ENCODE data around the gene IL1A. TPM values are rescaled to one million over a fixed set of nuclear protein-coding genes. Genes with fewer than 3 reads are reported as not detected.

IL1A gene
- total RNA-seq, 1 donor from 2014 or later = 4.4 TPM

DNA sequence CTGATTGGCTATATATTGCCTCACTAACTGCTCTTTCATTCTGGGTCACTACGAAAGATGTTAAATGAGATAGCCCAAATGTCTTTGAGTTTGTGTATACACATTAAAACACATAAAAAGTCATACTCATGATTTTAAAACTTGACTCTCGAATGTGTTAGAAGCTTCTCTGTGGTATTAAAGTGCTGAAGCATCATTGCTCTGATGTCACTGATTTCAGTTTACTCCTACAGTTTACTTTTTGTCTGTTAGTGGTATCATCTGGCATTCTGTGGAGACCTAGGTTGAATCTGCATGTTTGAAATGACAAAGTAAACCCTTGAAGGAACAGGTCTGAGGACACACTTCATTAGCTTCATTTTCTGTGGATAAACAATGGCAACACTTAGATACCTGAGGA lies 52.8 kb downstream of the IL1A start:
- H3K36me3 Mint-ChIP-seq = no peaks in the 10 kb centered on the region
- DNase-seq (ENCODE audit: low spot score in 2 of 2, unreplicated experiment in 2 of 2) = no peak
- no peak overlapping the region for H3K27ac Mint-ChIP-seq
- TF ChIP-seq, protein P1, sequence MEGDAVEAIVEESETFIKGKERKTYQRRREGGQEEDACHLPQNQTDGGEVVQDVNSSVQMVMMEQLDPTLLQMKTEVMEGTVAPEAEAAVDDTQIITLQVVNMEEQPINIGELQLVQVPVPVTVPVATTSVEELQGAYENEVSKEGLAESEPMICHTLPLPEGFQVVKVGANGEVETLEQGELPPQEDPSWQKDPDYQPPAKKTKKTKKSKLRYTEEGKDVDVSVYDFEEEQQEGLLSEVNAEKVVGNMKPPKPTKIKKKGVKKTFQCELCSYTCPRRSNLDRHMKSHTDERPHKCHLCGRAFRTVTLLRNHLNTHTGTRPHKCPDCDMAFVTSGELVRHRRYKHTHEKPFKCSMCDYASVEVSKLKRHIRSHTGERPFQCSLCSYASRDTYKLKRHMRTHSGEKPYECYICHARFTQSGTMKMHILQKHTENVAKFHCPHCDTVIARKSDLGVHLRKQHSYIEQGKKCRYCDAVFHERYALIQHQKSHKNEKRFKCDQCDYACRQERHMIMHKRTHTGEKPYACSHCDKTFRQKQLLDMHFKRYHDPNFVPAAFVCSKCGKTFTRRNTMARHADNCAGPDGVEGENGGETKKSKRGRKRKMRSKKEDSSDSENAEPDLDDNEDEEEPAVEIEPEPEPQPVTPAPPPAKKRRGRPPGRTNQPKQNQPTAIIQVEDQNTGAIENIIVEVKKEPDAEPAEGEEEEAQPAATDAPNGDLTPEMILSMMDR (IDR thresholded peaks at IDR 0.05; ENCODE audit: unreplicated experiment) = no peak
- H3K4me3 Mint-ChIP-seq = no peak overlapping the region
- H3K4me1 Mint-ChIP-seq = peaks cover 11% of the 10 kb centered on the region
- peaks cover 4% of the 10 kb centered on the region for H3K27me3 Mint-ChIP-seq (ENCODE audit: low read depth)
- no peaks in the 10 kb centered on the region for H3K9me3 Mint-ChIP-seq

DNA sequence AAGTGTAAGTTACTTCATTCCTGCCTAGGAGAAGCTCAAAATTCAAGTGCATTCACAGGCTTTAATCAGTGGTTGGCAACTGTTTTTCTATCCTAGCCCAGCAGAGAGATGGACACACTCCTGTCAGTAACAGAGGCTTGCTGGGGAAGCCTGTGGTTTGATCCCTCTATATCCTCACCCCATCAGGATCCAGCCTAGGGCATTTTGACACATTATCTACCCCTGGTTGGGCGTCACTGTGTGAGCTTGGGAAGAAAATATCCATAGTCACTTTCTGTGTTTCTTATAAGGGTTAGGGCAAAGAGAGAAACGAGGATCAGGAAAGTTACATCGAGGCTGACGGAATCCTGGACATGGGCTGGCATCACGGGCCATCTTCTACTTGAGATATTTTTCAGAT lies 53.5 kb downstream of the IL1A start:
- no peak for DNase-seq (ENCODE audit: low spot score in 2 of 2, unreplicated experiment in 2 of 2)
- peaks cover 4% of the 10 kb centered on the region for H3K27me3 Mint-ChIP-seq (ENCODE audit: low read depth)
- H3K9me3 Mint-ChIP-seq = no peaks in the 10 kb centered on the region
- H3K4me3 Mint-ChIP-seq = no peak overlapping the region
- no peaks in the 10 kb centered on the region for H3K36me3 Mint-ChIP-seq
- H3K4me1 Mint-ChIP-seq = peaks cover 11% of the 10 kb centered on the region
- no peak overlapping the region for H3K27ac Mint-ChIP-seq
- TF ChIP-seq, protein P1 (IDR thresholded peaks at IDR 0.05; ENCODE audit: unreplicated experiment) = no peak

DNA sequence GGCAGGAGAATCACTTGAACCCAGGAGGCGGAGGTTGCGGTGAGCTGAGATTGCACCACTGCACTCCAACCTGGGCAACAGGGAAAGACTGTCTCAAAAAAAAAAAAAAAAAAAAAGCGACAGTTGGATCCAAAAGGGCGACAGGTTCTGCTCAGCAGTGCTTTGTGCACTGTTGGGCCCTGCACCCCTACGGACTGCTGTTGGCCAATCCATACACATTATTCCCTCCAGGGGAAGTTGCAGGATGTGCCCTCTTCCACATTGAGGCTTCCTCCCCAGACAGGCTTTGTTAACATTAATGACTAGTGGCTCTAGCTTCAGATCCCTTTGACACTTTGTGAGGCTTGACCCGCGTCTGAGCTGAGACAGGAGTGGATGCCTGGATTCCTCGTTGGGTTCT lies 54.1 kb downstream of the IL1A start:
- TF ChIP-seq, protein P1 (IDR thresholded peaks at IDR 0.05; ENCODE audit: unreplicated experiment) = no peak
- no peaks in the 10 kb centered on the region for H3K36me3 Mint-ChIP-seq
- peaks cover 4% of the 10 kb centered on the region for H3K27me3 Mint-ChIP-seq (ENCODE audit: low read depth)
- no peaks in the 10 kb centered on the region for H3K9me3 Mint-ChIP-seq
- H3K4me1 Mint-ChIP-seq = peaks cover 11% of the 10 kb centered on the region
- DNase-seq (ENCODE audit: low spot score in 2 of 2, unreplicated experiment in 2 of 2) = no peak
- no peak overlapping the region for H3K27ac Mint-ChIP-seq
- H3K4me3 Mint-ChIP-seq = no peak overlapping the region

DNA sequence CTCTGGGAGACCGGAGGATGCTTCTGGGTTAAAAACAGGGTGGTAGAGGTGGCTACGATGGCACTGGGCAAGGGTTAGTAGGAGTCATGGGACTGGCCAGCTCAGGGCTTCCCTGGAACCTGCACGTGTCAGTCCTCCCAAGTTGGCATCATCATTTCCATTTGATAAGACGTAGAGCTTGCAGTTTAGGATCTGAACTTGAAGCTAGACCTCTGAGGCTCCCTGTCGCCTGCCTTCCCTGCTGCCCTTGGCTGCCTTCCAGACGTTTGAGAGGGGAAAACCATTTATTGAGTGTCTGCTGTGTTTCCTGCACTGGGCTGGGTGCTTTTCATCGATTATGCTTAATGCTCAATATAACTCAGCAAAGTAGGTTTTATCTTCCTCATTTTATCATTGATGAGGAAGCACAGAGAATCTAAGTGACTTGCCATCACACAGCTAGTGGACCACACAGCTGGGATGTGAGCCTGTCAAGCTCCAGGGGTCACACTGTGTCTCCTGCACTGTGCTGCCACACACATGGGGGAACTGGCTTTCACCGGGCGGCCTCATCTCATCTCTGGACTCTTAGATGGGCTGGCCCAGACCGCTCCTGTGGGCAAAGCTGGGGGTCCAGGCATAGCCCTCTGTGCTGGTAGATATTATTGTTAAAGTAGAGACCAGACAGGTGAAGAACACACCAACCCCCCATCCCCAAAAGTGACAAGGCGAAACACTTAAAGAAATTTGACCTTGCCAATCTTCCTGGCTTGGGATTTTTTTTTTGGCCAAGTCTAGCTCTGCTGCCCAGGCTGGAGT lies 55.7 kb downstream of the IL1A start:
- H3K4me1 Mint-ChIP-seq = peaks cover 9% of the 10 kb centered on the region
- no peaks in the 10 kb centered on the region for H3K36me3 Mint-ChIP-seq
- H3K27me3 Mint-ChIP-seq (ENCODE audit: low read depth) = peaks cover 4% of the 10 kb centered on the region
- no peaks in the 10 kb centered on the region for H3K9me3 Mint-ChIP-seq
- no peak overlapping the region for H3K27ac Mint-ChIP-seq
- no peak for DNase-seq (ENCODE audit: low spot score in 2 of 2, unreplicated experiment in 2 of 2)
- no peak overlapping the region for H3K4me3 Mint-ChIP-seq
- TF ChIP-seq, protein P1 (IDR thresholded peaks at IDR 0.05; ENCODE audit: unreplicated experiment) = no peak

DNA sequence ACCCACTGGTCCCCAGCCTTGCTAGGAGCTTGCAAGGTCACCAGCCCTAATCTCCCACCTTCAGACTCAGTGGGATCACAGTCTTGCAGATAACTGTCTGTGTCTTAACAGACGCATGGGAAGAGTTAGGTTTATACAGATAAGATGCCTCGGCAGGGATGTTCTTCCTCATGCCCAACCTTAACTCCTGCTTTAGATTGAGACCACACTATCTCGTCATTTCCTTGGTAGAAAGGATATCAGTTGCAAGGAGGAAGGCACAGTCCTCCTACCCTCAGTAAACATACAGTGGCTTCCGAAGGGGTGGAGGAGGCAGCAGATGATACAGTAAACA lies 56.3 kb downstream of the IL1A start:
- Mint-ChIP-seq H3K4me3 (no peak overlapping the region), H3K27me3 (ENCODE audit: low read depth) (peaks cover 4% of the 10 kb centered on the region), H3K36me3 (no peaks in the 10 kb centered on the region), H3K27ac (no peak overlapping the region), H3K9me3 (no peaks in the 10 kb centered on the region), H3K4me1 (peaks cover 7% of the 10 kb centered on the region)
- TF ChIP-seq, protein P1 (IDR thresholded peaks at IDR 0.05; ENCODE audit: unreplicated experiment) = no peak
- no peak for DNase-seq (ENCODE audit: low spot score in 2 of 2, unreplicated experiment in 2 of 2)
